GM23338 (cell line): ENCODE measurements around the gene COL1A1. TPM values are rescaled to one million over a fixed set of nuclear protein-coding genes. Genes with fewer than 3 reads are reported as not detected.

Source experiments
- ATAC-seq: fragments of 200-7000 bp; cut with Tn5 transposase; 3 replicates; pipeline ENCODE4 v1.9.1; 2020
- DNase-seq: peaks from one replicate; pipeline ENCODE4 v3.0.0-alpha.2; 2015; ENCODE audit warnings: low spot score
- H2AFZ ChIP-seq: fragments of 200-600 bp; sonication (generic); 2 replicates; pipeline ENCODE4 v1.8.0; 2016; ENCODE audit warnings: antibody characterized with exemption, mild to moderate bottlenecking, moderate library complexity
- H3F3A ChIP-seq: fragments of 200-600 bp; sonication (generic); replicated peaks from 2 replicates; pipeline ENCODE4 v1.8.0; 2017; ENCODE audit warnings: antibody characterized with exemption, mixed run types, low read depth
- H3K27ac ChIP-seq: fragments of 200-600 bp; sonication (generic); 2 replicates; pipeline ENCODE4 v1.6.1; 2016; ENCODE audit warnings: low read depth
- H3K27me3 ChIP-seq: fragments of 200-600 bp; sonication (generic); 2 replicates; pipeline ENCODE4 v1.8.0; 2016; ENCODE audit warnings: mild to moderate bottlenecking, mixed run types, moderate library complexity; ENCODE audit not compliant: insufficient read depth
- H3K36me3 ChIP-seq: fragments of 200-600 bp; sonication (generic); 2 replicates; pipeline ENCODE4 v1.8.0; 2016; ENCODE audit warnings: mild to moderate bottlenecking; ENCODE audit not compliant: insufficient read depth
- H3K4me1 ChIP-seq: fragments of 200-600 bp; sonication (generic); 2 replicates; pipeline ENCODE4 v1.8.0; 2016; ENCODE audit warnings: mild to moderate bottlenecking, moderate library complexity; ENCODE audit not compliant: insufficient read depth
- H3K4me2 ChIP-seq: fragments of 200-600 bp; sonication (generic); 2 replicates; pipeline ENCODE4 v1.7.1; 2017; ENCODE audit warnings: mixed run types
- H3K4me3 ChIP-seq: fragments of 200-600 bp; sonication (generic); 2 replicates; pipeline ENCODE4 v1.6.1; 2016; ENCODE audit warnings: mixed run types
- H3K79me2 ChIP-seq: fragments of 200-600 bp; sonication (generic); replicated peaks from 2 replicates; pipeline ENCODE4 v1.8.0; 2017; ENCODE audit warnings: mild to moderate bottlenecking; ENCODE audit not compliant: insufficient read depth
- H3K9me2 ChIP-seq: fragments of 200-600 bp; sonication (generic); 2 replicates; pipeline ENCODE4 v1.8.0; 2017; ENCODE audit not compliant: insufficient read depth
- H4K20me1 ChIP-seq: fragments of 200-600 bp; sonication (generic); replicated peaks from 2 replicates; pipeline ENCODE4 v1.8.0; 2017; ENCODE audit warnings: mild to moderate bottlenecking; ENCODE audit not compliant: insufficient read depth
- H3K27ac Mint-ChIP-seq: 2 replicates; pipeline ENCODE4 v1.8.0; 2020; ENCODE audit warnings: inconsistent platforms, mild to moderate bottlenecking, moderate library complexity, mixed read lengths
- H3K27me3 Mint-ChIP-seq: 3 replicates; pipeline ENCODE4 v1.8.0; 2022; ENCODE audit warnings: low read depth, mild to moderate bottlenecking, moderate library complexity, mixed read lengths, inconsistent platforms; ENCODE audit not compliant: insufficient read depth, poor library complexity
- H3K36me3 Mint-ChIP-seq: 3 replicates; pipeline ENCODE4 v1.8.0; 2021; ENCODE audit warnings: low read depth, mild to moderate bottlenecking, inconsistent platforms, moderate library complexity, mixed read lengths
- H3K4me1 Mint-ChIP-seq: 3 replicates; pipeline ENCODE4 v1.8.0; 2020; ENCODE audit warnings: mild to moderate bottlenecking, inconsistent platforms, mixed read lengths
- H3K4me3 Mint-ChIP-seq: 3 replicates; pipeline ENCODE4 v1.8.0; 2021; ENCODE audit warnings: moderate library complexity, mild to moderate bottlenecking, inconsistent platforms, mixed read lengths
- H3K9me3 Mint-ChIP-seq: 3 replicates; pipeline ENCODE4 v1.8.0; 2020; ENCODE audit warnings: moderate library complexity, mild to moderate bottlenecking, inconsistent platforms, mixed read lengths
- CREB1 ChIP-seq: fragments of 250-450 bp; sonication (Bioruptor Pico); IDR thresholded peaks from 2 replicates; pipeline ENCODE4 v1.5.0; 2020; ENCODE audit warnings: low read depth, mild to moderate bottlenecking, moderate library complexity
- EZH2 ChIP-seq: fragments of 200-600 bp; sonication (generic); IDR thresholded peaks from one replicate; pipeline ENCODE4 v1.8.0; 2017; ENCODE audit warnings: antibody characterized with exemption, mild to moderate bottlenecking, low read depth; ENCODE audit not compliant: unreplicated experiment
- EZH2phosphoT487 ChIP-seq: fragments of 200-600 bp; sonication (generic); IDR thresholded peaks from one replicate; pipeline ENCODE4 v1.8.1; 2018; ENCODE audit warnings: antibody characterized with exemption; ENCODE audit not compliant: unreplicated experiment
- JUNB ChIP-seq: IDR thresholded peaks from one replicate; pipeline ENCODE4 v1.6.1; 2016; ENCODE audit warnings: antibody characterized with exemption; ENCODE audit not compliant: unreplicated experiment
- NANOG ChIP-seq: IDR thresholded peaks from 2 replicates; pipeline ENCODE4 v1.6.1; 2016; ENCODE audit warnings: antibody characterized with exemption, borderline replicate concordance
- POLR2AphosphoS5 ChIP-seq: IDR thresholded peaks from 2 replicates; pipeline ENCODE4 v1.6.1; 2016; ENCODE audit warnings: antibody characterized with exemption, low read depth
- STAT1 ChIP-seq: IDR thresholded peaks from one replicate; pipeline ENCODE4 v1.6.1; 2016; ENCODE audit warnings: antibody characterized with exemption; ENCODE audit not compliant: unreplicated experiment
- ZNF114 ChIP-seq: fragments of 250-450 bp; sonication (Bioruptor Pico); IDR thresholded peaks from 2 replicates; pipeline ENCODE4 v1.5.0; 2020; ENCODE audit warnings: mild to moderate bottlenecking, moderate library complexity
- ZNF331 ChIP-seq: fragments of 250-450 bp; sonication (Bioruptor Pico); IDR thresholded peaks from 2 replicates; pipeline ENCODE4 v1.5.0; 2020; ENCODE audit warnings: low read depth, mild to moderate bottlenecking, moderate library complexity
- polyA plus RNA-seq: library from polyadenylated mRNA; unstranded; fragments of >200 nt; fragmentation: Nextera tagmentation; extraction: Ambion mirVana; gene quantifications from 2 replicates; pipeline ENCODE4 v1.2.1, GENCODE V29; 2016
- total RNA-seq: library from RNA; depleted of rRNA; stranded (reverse); fragments of >200 nt; shearing (Covaris generic); gene quantifications from 2 replicates; pipeline ENCODE4 v1.2.3, GENCODE V29; 2014
- TF ChIP-seq, protein P1 (sequence below): fragments of 250-450 bp; sonication (Bioruptor Pico); IDR thresholded peaks from 2 replicates; pipeline ENCODE4 v1.5.0; 2020; ENCODE audit warnings: mild to moderate bottlenecking, moderate library complexity
- TF ChIP-seq, protein P2 (sequence below), 2 experiments: fragments of 200-600 bp in 1 of 2; sonication (generic) in 1 of 2; conservative IDR thresholded peaks; 2 replicates each; pipeline versions ENCODE4 v1.5.1 to v1.6.1; 2016 to 2017; ENCODE audit warnings: antibody characterized with exemption in 2 of 2, low read depth in 2 of 2, mild to moderate bottlenecking in 2 of 2, moderate library complexity in 1 of 2
- TF ChIP-seq, protein P3 (sequence below): IDR thresholded peaks from 2 replicates; pipeline ENCODE4 v1.6.1; 2016; ENCODE audit warnings: antibody characterized with exemption
- TF ChIP-seq, protein P4 (sequence below): IDR thresholded peaks from one replicate; pipeline ENCODE4 v1.6.1; 2018; ENCODE audit warnings: antibody characterized with exemption; ENCODE audit not compliant: unreplicated experiment

Gene COL1A1
- total and polyA plus RNA-seq, 2 experiments from 2014 or later: 21.2 to 34.3 TPM

DNA sequence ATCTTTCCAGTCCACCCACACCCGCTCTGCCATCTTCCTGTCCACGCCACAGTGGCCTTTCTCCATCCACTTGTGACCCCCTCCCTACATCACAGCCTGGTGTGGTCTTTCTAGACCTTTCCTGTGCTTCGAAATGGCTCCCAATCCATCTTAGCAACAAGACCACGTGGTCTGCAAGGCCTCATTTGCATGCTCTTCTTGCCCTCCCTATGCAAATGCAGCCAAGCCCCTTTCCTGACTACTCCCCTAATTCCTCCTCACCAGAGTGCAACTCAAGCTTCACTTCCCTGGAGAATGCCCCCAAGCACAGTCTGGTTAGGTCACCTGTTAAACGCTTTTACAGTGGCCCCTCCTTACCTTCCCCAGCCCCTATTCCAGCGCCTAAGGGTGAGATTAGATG lies 57.1 kb downstream of the COL1A1 start:
- H3K4me3 Mint-ChIP-seq: no peak overlapping the region; the same call in 2 of the 3 replicates
- no peaks in the 10 kb centered on the region for H3K79me2 ChIP-seq
- no peak overlapping the region for H2AFZ ChIP-seq
- no peak overlapping the region for H3K4me2 ChIP-seq
- no peaks in the 10 kb centered on the region for H4K20me1 ChIP-seq
- DNase-seq (no peak), ATAC-seq (no peak)
- H3K27me3 Mint-ChIP-seq: peaks cover 28% of the 10 kb centered on the region
- H3K4me1 ChIP-seq: peaks cover 21% of the 10 kb centered on the region
- H3F3A ChIP-seq: no peaks in the 10 kb centered on the region
- H3K4me3 ChIP-seq: no peak overlapping the region
- H3K9me2 ChIP-seq: no peaks in the 10 kb centered on the region
- H3K9me3 Mint-ChIP-seq: no peaks in the 10 kb centered on the region
- H3K36me3 ChIP-seq: no peaks in the 10 kb centered on the region
- no peak overlapping the region for H3K27ac Mint-ChIP-seq
- H3K4me1 Mint-ChIP-seq: peaks cover 43% of the 10 kb centered on the region
- TF ChIP-seq CREB1 (CRISPR knock-in tag): no peak
- no peak for TF ChIP-seq POLR2AphosphoS5
- TF ChIP-seq, protein P1, sequence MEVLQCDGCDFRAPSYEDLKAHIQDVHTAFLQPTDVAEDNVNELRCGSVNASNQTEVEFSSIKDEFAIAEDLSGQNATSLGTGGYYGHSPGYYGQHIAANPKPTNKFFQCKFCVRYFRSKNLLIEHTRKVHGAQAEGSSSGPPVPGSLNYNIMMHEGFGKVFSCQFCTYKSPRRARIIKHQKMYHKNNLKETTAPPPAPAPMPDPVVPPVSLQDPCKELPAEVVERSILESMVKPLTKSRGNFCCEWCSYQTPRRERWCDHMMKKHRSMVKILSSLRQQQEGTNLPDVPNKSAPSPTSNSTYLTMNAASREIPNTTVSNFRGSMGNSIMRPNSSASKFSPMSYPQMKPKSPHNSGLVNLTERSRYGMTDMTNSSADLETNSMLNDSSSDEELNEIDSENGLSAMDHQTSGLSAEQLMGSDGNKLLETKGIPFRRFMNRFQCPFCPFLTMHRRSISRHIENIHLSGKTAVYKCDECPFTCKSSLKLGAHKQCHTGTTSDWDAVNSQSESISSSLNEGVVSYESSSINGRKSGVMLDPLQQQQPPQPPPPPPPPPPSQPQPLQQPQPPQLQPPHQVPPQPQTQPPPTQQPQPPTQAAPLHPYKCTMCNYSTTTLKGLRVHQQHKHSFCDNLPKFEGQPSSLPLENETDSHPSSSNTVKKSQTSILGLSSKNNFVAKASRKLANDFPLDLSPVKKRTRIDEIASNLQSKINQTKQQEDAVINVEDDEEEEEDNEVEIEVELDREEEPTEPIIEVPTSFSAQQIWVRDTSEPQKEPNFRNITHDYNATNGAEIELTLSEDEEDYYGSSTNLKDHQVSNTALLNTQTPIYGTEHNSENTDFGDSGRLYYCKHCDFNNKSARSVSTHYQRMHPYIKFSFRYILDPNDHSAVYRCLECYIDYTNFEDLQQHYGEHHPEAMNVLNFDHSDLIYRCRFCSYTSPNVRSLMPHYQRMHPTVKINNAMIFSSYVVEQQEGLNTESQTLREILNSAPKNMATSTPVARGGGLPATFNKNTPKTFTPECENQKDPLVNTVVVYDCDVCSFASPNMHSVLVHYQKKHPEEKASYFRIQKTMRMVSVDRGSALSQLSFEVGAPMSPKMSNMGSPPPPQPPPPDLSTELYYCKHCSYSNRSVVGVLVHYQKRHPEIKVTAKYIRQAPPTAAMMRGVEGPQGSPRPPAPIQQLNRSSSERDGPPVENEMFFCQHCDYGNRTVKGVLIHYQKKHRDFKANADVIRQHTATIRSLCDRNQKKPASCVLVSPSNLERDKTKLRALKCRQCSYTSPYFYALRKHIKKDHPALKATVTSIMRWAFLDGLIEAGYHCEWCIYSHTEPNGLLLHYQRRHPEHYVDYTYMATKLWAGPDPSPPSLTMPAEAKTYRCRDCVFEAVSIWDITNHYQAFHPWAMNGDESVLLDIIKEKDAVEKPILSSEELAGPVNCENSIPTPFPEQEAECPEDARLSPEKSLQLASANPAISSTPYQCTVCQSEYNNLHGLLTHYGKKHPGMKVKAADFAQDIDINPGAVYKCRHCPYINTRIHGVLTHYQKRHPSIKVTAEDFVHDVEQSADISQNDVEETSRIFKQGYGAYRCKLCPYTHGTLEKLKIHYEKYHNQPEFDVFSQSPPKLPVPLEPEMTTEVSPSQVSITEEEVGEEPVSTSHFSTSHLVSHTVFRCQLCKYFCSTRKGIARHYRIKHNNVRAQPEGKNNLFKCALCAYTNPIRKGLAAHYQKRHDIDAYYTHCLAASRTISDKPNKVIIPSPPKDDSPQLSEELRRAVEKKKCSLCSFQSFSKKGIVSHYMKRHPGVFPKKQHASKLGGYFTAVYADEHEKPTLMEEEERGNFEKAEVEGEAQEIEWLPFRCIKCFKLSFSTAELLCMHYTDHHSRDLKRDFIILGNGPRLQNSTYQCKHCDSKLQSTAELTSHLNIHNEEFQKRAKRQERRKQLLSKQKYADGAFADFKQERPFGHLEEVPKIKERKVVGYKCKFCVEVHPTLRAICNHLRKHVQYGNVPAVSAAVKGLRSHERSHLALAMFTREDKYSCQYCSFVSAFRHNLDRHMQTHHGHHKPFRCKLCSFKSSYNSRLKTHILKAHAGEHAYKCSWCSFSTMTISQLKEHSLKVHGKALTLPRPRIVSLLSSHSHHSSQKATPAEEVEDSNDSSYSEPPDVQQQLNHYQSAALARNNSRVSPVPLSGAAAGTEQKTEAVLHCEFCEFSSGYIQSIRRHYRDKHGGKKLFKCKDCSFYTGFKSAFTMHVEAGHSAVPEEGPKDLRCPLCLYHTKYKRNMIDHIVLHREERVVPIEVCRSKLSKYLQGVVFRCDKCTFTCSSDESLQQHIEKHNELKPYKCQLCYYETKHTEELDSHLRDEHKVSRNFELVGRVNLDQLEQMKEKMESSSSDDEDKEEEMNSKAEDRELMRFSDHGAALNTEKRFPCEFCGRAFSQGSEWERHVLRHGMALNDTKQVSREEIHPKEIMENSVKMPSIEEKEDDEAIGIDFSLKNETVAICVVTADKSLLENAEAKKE: no peak
- TF ChIP-seq STAT1: no peak
- no peak for TF ChIP-seq EZH2
- TF ChIP-seq ZNF331 (CRISPR knock-in tag): no peak
- TF ChIP-seq JUNB: no peak
- TF ChIP-seq, protein P2, sequence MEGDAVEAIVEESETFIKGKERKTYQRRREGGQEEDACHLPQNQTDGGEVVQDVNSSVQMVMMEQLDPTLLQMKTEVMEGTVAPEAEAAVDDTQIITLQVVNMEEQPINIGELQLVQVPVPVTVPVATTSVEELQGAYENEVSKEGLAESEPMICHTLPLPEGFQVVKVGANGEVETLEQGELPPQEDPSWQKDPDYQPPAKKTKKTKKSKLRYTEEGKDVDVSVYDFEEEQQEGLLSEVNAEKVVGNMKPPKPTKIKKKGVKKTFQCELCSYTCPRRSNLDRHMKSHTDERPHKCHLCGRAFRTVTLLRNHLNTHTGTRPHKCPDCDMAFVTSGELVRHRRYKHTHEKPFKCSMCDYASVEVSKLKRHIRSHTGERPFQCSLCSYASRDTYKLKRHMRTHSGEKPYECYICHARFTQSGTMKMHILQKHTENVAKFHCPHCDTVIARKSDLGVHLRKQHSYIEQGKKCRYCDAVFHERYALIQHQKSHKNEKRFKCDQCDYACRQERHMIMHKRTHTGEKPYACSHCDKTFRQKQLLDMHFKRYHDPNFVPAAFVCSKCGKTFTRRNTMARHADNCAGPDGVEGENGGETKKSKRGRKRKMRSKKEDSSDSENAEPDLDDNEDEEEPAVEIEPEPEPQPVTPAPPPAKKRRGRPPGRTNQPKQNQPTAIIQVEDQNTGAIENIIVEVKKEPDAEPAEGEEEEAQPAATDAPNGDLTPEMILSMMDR (conservative IDR thresholded peaks at IDR 0.05; ENCODE audit: low read depth in 2 of 2): no peak
- no peak for TF ChIP-seq NANOG
- TF ChIP-seq, protein P3, sequence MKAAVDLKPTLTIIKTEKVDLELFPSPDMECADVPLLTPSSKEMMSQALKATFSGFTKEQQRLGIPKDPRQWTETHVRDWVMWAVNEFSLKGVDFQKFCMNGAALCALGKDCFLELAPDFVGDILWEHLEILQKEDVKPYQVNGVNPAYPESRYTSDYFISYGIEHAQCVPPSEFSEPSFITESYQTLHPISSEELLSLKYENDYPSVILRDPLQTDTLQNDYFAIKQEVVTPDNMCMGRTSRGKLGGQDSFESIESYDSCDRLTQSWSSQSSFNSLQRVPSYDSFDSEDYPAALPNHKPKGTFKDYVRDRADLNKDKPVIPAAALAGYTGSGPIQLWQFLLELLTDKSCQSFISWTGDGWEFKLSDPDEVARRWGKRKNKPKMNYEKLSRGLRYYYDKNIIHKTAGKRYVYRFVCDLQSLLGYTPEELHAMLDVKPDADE: no peak
- TF ChIP-seq, protein P4, sequence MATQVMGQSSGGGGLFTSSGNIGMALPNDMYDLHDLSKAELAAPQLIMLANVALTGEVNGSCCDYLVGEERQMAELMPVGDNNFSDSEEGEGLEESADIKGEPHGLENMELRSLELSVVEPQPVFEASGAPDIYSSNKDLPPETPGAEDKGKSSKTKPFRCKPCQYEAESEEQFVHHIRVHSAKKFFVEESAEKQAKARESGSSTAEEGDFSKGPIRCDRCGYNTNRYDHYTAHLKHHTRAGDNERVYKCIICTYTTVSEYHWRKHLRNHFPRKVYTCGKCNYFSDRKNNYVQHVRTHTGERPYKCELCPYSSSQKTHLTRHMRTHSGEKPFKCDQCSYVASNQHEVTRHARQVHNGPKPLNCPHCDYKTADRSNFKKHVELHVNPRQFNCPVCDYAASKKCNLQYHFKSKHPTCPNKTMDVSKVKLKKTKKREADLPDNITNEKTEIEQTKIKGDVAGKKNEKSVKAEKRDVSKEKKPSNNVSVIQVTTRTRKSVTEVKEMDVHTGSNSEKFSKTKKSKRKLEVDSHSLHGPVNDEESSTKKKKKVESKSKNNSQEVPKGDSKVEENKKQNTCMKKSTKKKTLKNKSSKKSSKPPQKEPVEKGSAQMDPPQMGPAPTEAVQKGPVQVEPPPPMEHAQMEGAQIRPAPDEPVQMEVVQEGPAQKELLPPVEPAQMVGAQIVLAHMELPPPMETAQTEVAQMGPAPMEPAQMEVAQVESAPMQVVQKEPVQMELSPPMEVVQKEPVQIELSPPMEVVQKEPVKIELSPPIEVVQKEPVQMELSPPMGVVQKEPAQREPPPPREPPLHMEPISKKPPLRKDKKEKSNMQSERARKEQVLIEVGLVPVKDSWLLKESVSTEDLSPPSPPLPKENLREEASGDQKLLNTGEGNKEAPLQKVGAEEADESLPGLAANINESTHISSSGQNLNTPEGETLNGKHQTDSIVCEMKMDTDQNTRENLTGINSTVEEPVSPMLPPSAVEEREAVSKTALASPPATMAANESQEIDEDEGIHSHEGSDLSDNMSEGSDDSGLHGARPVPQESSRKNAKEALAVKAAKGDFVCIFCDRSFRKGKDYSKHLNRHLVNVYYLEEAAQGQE: no peak
- TF ChIP-seq EZH2phosphoT487: no peak
- TF ChIP-seq ZNF114 (CRISPR knock-in tag): no peak
- H3K27me3 ChIP-seq: peaks cover 17% of the 10 kb centered on the region
- H3K36me3 Mint-ChIP-seq: peaks cover 37% of the 10 kb centered on the region
- H3K27ac ChIP-seq: no peak overlapping the region
